A673 (cell line): ENCODE data around the gene EDEM1. TPM values are rescaled to one million over a fixed set of nuclear protein-coding genes. Genes with fewer than 3 reads are reported as not detected.

Source experiments
- BruUV-seq: library from RNA; stranded (reverse); fragments of 400-500 nt; replicated peaks from 2 replicates; lab custom pipeline; 2021; lab: Mats Ljungman, UMichigan
- CTCF ChIA-PET: fragments of 300-600 bp; sonication (Branson Sonifier 250); formaldehyde crosslinking; loops from one replicate; lab custom pipeline; 2022; ENCODE audit warnings: antibody characterized with exemption; lab: Charles Lee
- POLR2A ChIA-PET: fragments of 300-600 bp; sonication (Branson Sonifier 250); formaldehyde crosslinking; loops from one replicate; lab custom pipeline; 2022; ENCODE audit warnings: antibody characterized with exemption; ENCODE audit not compliant: low non-redundant PET; lab: Charles Lee
- DNase-seq: peaks from one replicate; pipeline ENCODE4 v3.0.0-alpha.2; 2015; ENCODE audit warnings: low spot score
- H3K27ac ChIP-seq: fragments of 200-600 bp; sonication (generic); 2 replicates; pipeline ENCODE4 v1.5.1; 2016; ENCODE audit warnings: mixed run types, low read depth, mild to moderate bottlenecking, mixed read lengths, antibody characterized with exemption, low read length; ENCODE audit not compliant: poor library complexity, severe bottlenecking
- H3K27me3 ChIP-seq: fragments of 200-600 bp; sonication (generic); replicated peaks from 2 replicates; pipeline ENCODE4 v1.6.1; 2017; ENCODE audit warnings: mixed run types, low read depth, mild to moderate bottlenecking, mixed read lengths, antibody characterized with exemption, low read length; ENCODE audit not compliant: insufficient read depth, poor library complexity
- H3K36me3 ChIP-seq: fragments of 200-600 bp; sonication (generic); 2 replicates; pipeline ENCODE4 v1.6.1; 2016; ENCODE audit warnings: mixed run types, mild to moderate bottlenecking, mixed read lengths, antibody characterized with exemption, low read length; ENCODE audit not compliant: insufficient read depth, poor library complexity, severe bottlenecking
- H3K4me1 ChIP-seq: fragments of 200-600 bp; sonication (generic); 2 replicates; pipeline ENCODE4 v1.6.1; 2017; ENCODE audit warnings: mixed run types, mild to moderate bottlenecking, mixed read lengths, antibody characterized with exemption, low read length; ENCODE audit not compliant: insufficient read depth, poor library complexity, severe bottlenecking
- H3K4me3 ChIP-seq: fragments of 200-600 bp; sonication (generic); 2 replicates; pipeline ENCODE4 v1.5.1; 2016; ENCODE audit warnings: low read depth, mixed run types, mild to moderate bottlenecking, mixed read lengths, low read length; ENCODE audit not compliant: poor library complexity, severe bottlenecking
- H3K9me3 ChIP-seq: fragments of 200-600 bp; sonication (generic); 2 replicates; pipeline ENCODE4 v1.6.1; 2016; ENCODE audit warnings: mixed run types, low read depth, mild to moderate bottlenecking, mixed read lengths, antibody characterized with exemption, low read length; ENCODE audit not compliant: poor library complexity, severe bottlenecking
- CTCF ChIP-seq: fragments of 300-800, 200-600 bp; sonication (generic); conservative IDR thresholded peaks from 2 replicates; pipeline ENCODE4 v1.5.1; 2017; ENCODE audit warnings: low read depth, mild to moderate bottlenecking, antibody characterized with exemption, low read length, moderate library complexity, mixed read lengths
- EZH2 ChIP-seq: fragments of 200-600 bp; sonication (generic); IDR thresholded peaks from 2 replicates; pipeline ENCODE4 v1.6.1; 2017; ENCODE audit warnings: borderline replicate concordance, low read depth, mild to moderate bottlenecking, mixed read lengths, antibody characterized with exemption, low read length; ENCODE audit not compliant: poor library complexity, severe bottlenecking
- intact Hi-C: fragments of 100-400 bp; cut with micrococcal nuclease; formaldehyde crosslinking; loops from one replicate; pipeline ENCODE4 v1.10.0; 2022; ENCODE audit not compliant: unreplicated experiment
- total RNA-seq: library from RNA; stranded (reverse); gene quantifications from 2 replicates; pipeline ENCODE4 v1.2.3, GENCODE V29; 2021

The EDEM1 gene
- total RNA-seq, 1 experiment from 2014 or later, result 32.1 TPM

- no peak for DNase-seq
- CTCF ChIA-PET, result no interaction called here
- TF ChIP-seq CTCF (no peak), EZH2 (no peak)
- no TSS peak for BruUV-seq
- intact Hi-C loops, result no loop called here
- no peaks in the 10 kb centered on the region for H3K9me3 ChIP-seq
- no peak overlapping the region for H3K27ac ChIP-seq
- no peaks in the 10 kb centered on the region for H3K27me3 ChIP-seq
- peaks cover 6% of the 10 kb centered on the region for H3K36me3 ChIP-seq
- H3K4me3 ChIP-seq, result no peak overlapping the region
- POLR2A ChIA-PET, result no interaction called here
- peaks cover 36% of the 10 kb centered on the region for H3K4me1 ChIP-seq
These were observed 4.2 kb downstream of the EDEM1 start for GRCh38 chr3:5191555-5192304.

GRCh38 chr3:5192571-5193365 lies 5.3 kb downstream of the EDEM1 start:
- ChIA-PET CTCF (no interaction called here), POLR2A (interaction anchor here (0.6 kb wide), 2 partner anchors 74 to 531 kb away, joined by 3 read pairs; no protein-coding TSS in a partner anchor)
- Histone ChIP-seq H3K27me3 (no peaks in the 10 kb centered on the region), H3K27ac (no peak overlapping the region), H3K4me3 (no peak overlapping the region), H3K36me3 (peaks cover 6% of the 10 kb centered on the region), H3K9me3 (no peaks in the 10 kb centered on the region), H3K4me1 (peaks cover 46% of the 10 kb centered on the region)
- no TSS peak for BruUV-seq
- intact Hi-C loops, result no loop called here
- TF ChIP-seq CTCF (no peak), EZH2 (no peak)
- DNase-seq, result no peak

- ChIA-PET POLR2A (no interaction called here), CTCF (no interaction called here)
- no peak for TF ChIP-seq EZH2
- no peak for TF ChIP-seq CTCF
- DNase-seq, result no peak
- no peaks in the 10 kb centered on the region for H3K9me3 ChIP-seq
- intact Hi-C loops, result no loop called here
- H3K36me3 ChIP-seq, result peaks cover 11% of the 10 kb centered on the region
- H3K4me1 ChIP-seq, result peaks cover 60% of the 10 kb centered on the region
- no peaks in the 10 kb centered on the region for H3K27me3 ChIP-seq
- no TSS peak for BruUV-seq
- no peak overlapping the region for H3K27ac ChIP-seq
- H3K4me3 ChIP-seq, result no peak overlapping the region
These were observed 6.8 kb downstream of the EDEM1 start for GRCh38 chr3:5194341-5194740.
